Neural cell (in vitro differentiated cells): ENCODE measurements around the gene ARHGAP25. TPM values are rescaled to one million over a fixed set of nuclear protein-coding genes. Genes with fewer than 3 reads are reported as not detected.

ENCODE experiments used
- H2AFZ ChIP-seq: fragments of 200-600, 300-800 bp; sonication (generic), shearing (Covaris generic); 2 replicates; pipeline ENCODE4 v1.6.0; 2014; ENCODE audit warnings: low read depth, mild to moderate bottlenecking, antibody characterized with exemption, low read length, moderate library complexity
- H3F3A ChIP-seq: fragments of 200-600 bp; shearing (Covaris generic); 2 replicates; pipeline ENCODE4 v1.6.1; 2016; ENCODE audit warnings: mild to moderate bottlenecking, moderate library complexity, mixed read lengths, antibody characterized with exemption, low read length; ENCODE audit not compliant: insufficient read depth, poor library complexity, severe bottlenecking
- H3K27ac ChIP-seq: fragments of 200-600, 300-800 bp; sonication (generic), shearing (Covaris generic); 2 replicates; pipeline ENCODE4 v1.5.1; 2014; ENCODE audit warnings: mild to moderate bottlenecking, low read length, moderate library complexity
- H3K27me3 ChIP-seq: fragments of 300-800, 200-600 bp; sonication (generic), shearing (Covaris generic); 2 replicates; pipeline ENCODE4 v1.6.0; 2014; ENCODE audit warnings: mild to moderate bottlenecking, low read depth, low read length, moderate library complexity; ENCODE audit not compliant: insufficient read depth
- H3K36me3 ChIP-seq: fragments of 300-800, 200-600 bp; sonication (generic), shearing (Covaris generic); 2 replicates; pipeline ENCODE4 v1.5.1; 2014; ENCODE audit warnings: mild to moderate bottlenecking, antibody characterized with exemption, low read length, moderate library complexity; ENCODE audit not compliant: insufficient read depth
- H3K4me2 ChIP-seq: fragments of 300-800, 200-600 bp; sonication (generic), shearing (Covaris generic); 2 replicates; pipeline ENCODE4 v1.6.0; 2014; ENCODE audit warnings: mild to moderate bottlenecking, low read length
- H3K4me3 ChIP-seq: fragments of 300-800, 200-600 bp; sonication (generic), shearing (Covaris generic); 2 replicates; pipeline ENCODE4 v1.5.1; 2014; ENCODE audit warnings: mild to moderate bottlenecking, low read length, moderate library complexity
- H3K79me2 ChIP-seq: fragments of 200-600 bp; shearing (Covaris generic); replicated peaks from 2 replicates; pipeline ENCODE4 v1.6.0; 2014; ENCODE audit warnings: mild to moderate bottlenecking, low read length, moderate library complexity; ENCODE audit not compliant: insufficient read depth
- H3K9ac ChIP-seq: fragments of 300-800, 200-600 bp; sonication (generic), shearing (Covaris generic); 2 replicates; pipeline ENCODE4 v1.6.1; 2016; ENCODE audit warnings: mild to moderate bottlenecking, low read length, mixed read lengths
- H3K9me2 ChIP-seq: fragments of 200-600 bp; shearing (Covaris generic); 2 replicates; pipeline ENCODE4 v1.6.1; 2016; ENCODE audit warnings: mild to moderate bottlenecking, low read length, mixed read lengths; ENCODE audit not compliant: insufficient read depth
- H3K9me3 ChIP-seq: fragments of 200-600, 300-800 bp; sonication (generic), shearing (Covaris generic); 2 replicates; pipeline ENCODE4 v1.6.1; 2016; ENCODE audit warnings: mild to moderate bottlenecking, mixed run types, low read length, moderate library complexity, mixed read lengths
- H4K20me1 ChIP-seq: fragments of 200-600 bp; shearing (Covaris generic); 2 replicates; pipeline ENCODE4 v1.6.1; 2016; ENCODE audit warnings: mild to moderate bottlenecking, mixed run types; ENCODE audit not compliant: insufficient read depth
- CTCF ChIP-seq: fragments of 450-650 bp; IDR thresholded peaks from 2 replicates; pipeline ENCODE4 v1.5.1; 2014; ENCODE audit warnings: antibody characterized with exemption, mild to moderate bottlenecking, moderate library complexity; ENCODE audit not compliant: poor library complexity, severe bottlenecking
- EP300 ChIP-seq: fragments of 450-650 bp; conservative IDR thresholded peaks from 2 replicates; pipeline ENCODE4 v1.6.1; 2014; ENCODE audit warnings: antibody characterized with exemption, mild to moderate bottlenecking, moderate library complexity; ENCODE audit not compliant: poor library complexity, severe bottlenecking
- EZH2 ChIP-seq: fragments of 200-600, 300-800 bp; shearing (Covaris generic), sonication (generic); IDR thresholded peaks from 2 replicates; pipeline ENCODE4 v1.6.1; 2014; ENCODE audit warnings: antibody characterized with exemption, low read length, borderline replicate concordance, mild to moderate bottlenecking; ENCODE audit not compliant: insufficient read depth, poor library complexity, severe bottlenecking
- MXI1 ChIP-seq: fragments of 450-650 bp; conservative IDR thresholded peaks from 2 replicates; pipeline ENCODE4 v1.6.1; 2014; ENCODE audit warnings: antibody characterized with exemption, mild to moderate bottlenecking; ENCODE audit not compliant: poor library complexity, severe bottlenecking
- POLR2AphosphoS5 ChIP-seq: IDR thresholded peaks from 2 replicates; pipeline ENCODE4 v1.6.1; 2012
- RAD21 ChIP-seq: fragments of 450-650 bp; conservative IDR thresholded peaks from 2 replicates; pipeline ENCODE4 v1.6.1; 2014; ENCODE audit warnings: antibody characterized with exemption, mild to moderate bottlenecking, moderate library complexity
- REST ChIP-seq: IDR thresholded peaks from 2 replicates; pipeline ENCODE4 v1.6.1; 2012; ENCODE audit warnings: borderline replicate concordance
- SMC3 ChIP-seq: fragments of 450-650 bp; conservative IDR thresholded peaks from 2 replicates; pipeline ENCODE4 v1.6.1; 2014; ENCODE audit warnings: antibody characterized with exemption, mild to moderate bottlenecking, moderate library complexity; ENCODE audit not compliant: poor library complexity
- TAF1 ChIP-seq: IDR thresholded peaks from 2 replicates; pipeline ENCODE4 v1.6.1; 2012; ENCODE audit warnings: low read depth
- polyA plus RNA-seq: library from polyadenylated mRNA; depleted of rRNA; stranded (reverse); fragments of >200 nt; gene quantifications from 2 replicates; pipeline ENCODE4 v1.2.3, GENCODE V29; 2014

The ARHGAP25 gene
- polyA plus RNA-seq, 1 donor from 2014 or later = not detected

GRCh38 chr2:68714866-68715265, 19.7 kb upstream of the ARHGAP25 start:
- H3K4me3 ChIP-seq = no peak overlapping the region
- no peak overlapping the region for H3K27ac ChIP-seq
- H3K36me3 ChIP-seq = no peaks in the 10 kb centered on the region
- TF ChIP-seq CTCF = no peak
- TF ChIP-seq TAF1 = no peak
- TF ChIP-seq MXI1 = no peak
- H3F3A ChIP-seq = no peaks in the 10 kb centered on the region
- H3K27me3 ChIP-seq = no peaks in the 10 kb centered on the region
- no peak overlapping the region for H2AFZ ChIP-seq
- H3K9me2 ChIP-seq = no peaks in the 10 kb centered on the region
- no peaks in the 10 kb centered on the region for H3K9me3 ChIP-seq
- H3K79me2 ChIP-seq = no peaks in the 10 kb centered on the region
- no peak overlapping the region for H3K9ac ChIP-seq
- no peaks in the 10 kb centered on the region for H4K20me1 ChIP-seq
- no peak overlapping the region for H3K4me2 ChIP-seq

GRCh38 chr2:68715353-68716041, 19.1 kb upstream of the ARHGAP25 start:
- H3K27me3 ChIP-seq = no peaks in the 10 kb centered on the region
- no peaks in the 10 kb centered on the region for H3K79me2 ChIP-seq
- H2AFZ ChIP-seq = no peak overlapping the region
- H3K9me3 ChIP-seq = no peaks in the 10 kb centered on the region
- H3F3A ChIP-seq = no peaks in the 10 kb centered on the region
- no peak for TF ChIP-seq SMC3
- TF ChIP-seq EP300 = no peak
- TF ChIP-seq POLR2AphosphoS5 = no peak
- TF ChIP-seq EZH2 = no peak
- no peak for TF ChIP-seq REST
- no peak for TF ChIP-seq TAF1
- TF ChIP-seq RAD21 = no peak
- H4K20me1 ChIP-seq = no peaks in the 10 kb centered on the region
- no peak overlapping the region for H3K4me3 ChIP-seq
- no peak overlapping the region for H3K4me2 ChIP-seq
- H3K9ac ChIP-seq = no peak overlapping the region
- H3K36me3 ChIP-seq = no peaks in the 10 kb centered on the region
- no peak overlapping the region for H3K27ac ChIP-seq
- no peaks in the 10 kb centered on the region for H3K9me2 ChIP-seq
